Mesothelial cell of epicardium (in vitro differentiated cells): Measurements from ENCODE around the gene ASMT. TPM values are rescaled to one million over a fixed set of nuclear protein-coding genes. Genes with fewer than 3 reads are reported as not detected.

Source experiments
- DNase-seq, 2 experiments: peaks; one replicate each; pipeline ENCODE4 v3.0.0; 2021; ENCODE audit warnings: low spot score in 2 of 2; ENCODE audit not compliant: unreplicated experiment in 2 of 2
- H3K27ac Mint-ChIP-seq: 2 replicates; pipeline ENCODE4 v1.8.0; 2021; ENCODE audit warnings: mixed read lengths
- H3K27me3 Mint-ChIP-seq: 2 replicates; pipeline ENCODE4 v1.8.0; 2021; ENCODE audit warnings: low read depth, mixed read lengths
- H3K36me3 Mint-ChIP-seq: 2 replicates; pipeline ENCODE4 v1.8.0; 2021; ENCODE audit warnings: mixed read lengths
- H3K4me1 Mint-ChIP-seq: 2 replicates; pipeline ENCODE4 v1.8.0; 2021; ENCODE audit warnings: mixed read lengths
- H3K4me3 Mint-ChIP-seq: 2 replicates; pipeline ENCODE4 v1.8.0; 2021; ENCODE audit warnings: mild to moderate bottlenecking, moderate library complexity, mixed read lengths
- H3K9me3 Mint-ChIP-seq: 2 replicates; pipeline ENCODE4 v1.8.0; 2021; ENCODE audit warnings: mixed read lengths
- CTCF ChIP-seq: fragments of 200-600 bp; sonication (generic); IDR thresholded peaks from one replicate; pipeline ENCODE4 v1.5.0; 2021; ENCODE audit warnings: antibody characterized with exemption; ENCODE audit not compliant: unreplicated experiment
- total RNA-seq: library from RNA; stranded (reverse); gene quantifications from 3 replicates; pipeline ENCODE4 v1.2.1, GENCODE V29; 2021

Gene ASMT
- total RNA-seq, 1 donor from 2014 or later, result 0.45 TPM

GRCh38 chrX:1581132-1581531 is 33.7 kb upstream of the ASMT start:
- Mint-ChIP-seq H3K27me3 (no peaks in the 10 kb centered on the region), H3K4me1 (no peaks in the 10 kb centered on the region), H3K9me3 (no peaks in the 10 kb centered on the region), H3K36me3 (no peaks in the 10 kb centered on the region), H3K27ac (no peak overlapping the region), H3K4me3 (no peak overlapping the region)
- TF ChIP-seq CTCF, result peak; percentile 81
- no peak for DNase-seq

DNA sequence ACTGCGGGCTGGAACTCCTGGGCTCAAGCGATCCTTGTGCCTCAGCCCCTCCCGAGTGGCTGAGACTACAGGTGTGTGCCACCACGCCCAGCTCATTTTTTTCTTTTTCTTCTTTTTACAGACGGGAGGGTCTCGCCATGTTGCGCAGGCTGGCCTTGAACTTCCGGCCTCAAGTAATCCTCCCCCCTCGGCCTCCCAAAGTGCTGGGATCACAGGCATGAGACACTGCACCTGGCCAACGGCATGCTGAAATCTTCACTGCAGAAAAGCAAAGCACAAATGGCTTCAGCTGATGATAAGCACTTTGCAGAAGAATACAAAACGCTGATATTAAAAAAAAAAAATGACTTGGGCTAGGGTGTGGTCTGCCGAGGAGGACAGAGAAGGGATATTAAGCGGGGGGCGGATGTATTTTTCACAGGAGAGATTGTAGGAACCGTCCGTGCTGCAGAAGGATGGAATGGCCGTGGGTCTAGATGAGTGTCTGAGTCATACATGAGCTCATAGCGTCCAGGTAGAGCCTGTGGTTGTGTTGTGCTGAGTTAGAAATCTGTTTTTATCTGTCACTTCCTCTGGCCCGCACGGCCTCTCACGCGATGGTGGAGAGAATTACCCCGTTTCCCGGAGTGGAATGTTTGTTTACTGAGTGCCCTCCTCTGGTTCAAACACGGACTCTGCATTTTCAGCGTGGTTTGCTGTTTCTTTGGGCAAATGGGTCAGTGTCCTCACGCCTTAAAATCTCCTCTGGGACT is 32.0 kb upstream of the ASMT start:
- no peak overlapping the region for H3K4me3 Mint-ChIP-seq
- no peak for DNase-seq
- H3K27ac Mint-ChIP-seq, result no peak overlapping the region
- no peaks in the 10 kb centered on the region for H3K4me1 Mint-ChIP-seq
- H3K27me3 Mint-ChIP-seq, result no peaks in the 10 kb centered on the region
- no peaks in the 10 kb centered on the region for H3K36me3 Mint-ChIP-seq
- no peak for TF ChIP-seq CTCF
- H3K9me3 Mint-ChIP-seq, result no peaks in the 10 kb centered on the region

- no peak overlapping the region for H3K27ac Mint-ChIP-seq
- no peak for TF ChIP-seq CTCF
- no peak for DNase-seq
Measured at GRCh38 chrX:1584237-1585011, 30.4 kb upstream of the ASMT start.

GRCh38 chrX:1587161-1587560 is 27.7 kb upstream of the ASMT start:
- Mint-ChIP-seq H3K27ac (no peak overlapping the region), H3K9me3 (no peaks in the 10 kb centered on the region), H3K27me3 (no peaks in the 10 kb centered on the region), H3K36me3 (no peaks in the 10 kb centered on the region), H3K4me1 (no peaks in the 10 kb centered on the region), H3K4me3 (no peak overlapping the region)
- TF ChIP-seq CTCF, result no peak
- no peak for DNase-seq

More at GRCh38 chrX:1584237-1585011, 30.4 kb upstream of the ASMT start:
- no peaks in the 10 kb centered on the region for H3K9me3 Mint-ChIP-seq
- H3K36me3 Mint-ChIP-seq, result no peaks in the 10 kb centered on the region
- no peaks in the 10 kb centered on the region for H3K4me1 Mint-ChIP-seq
- no peak overlapping the region for H3K4me3 Mint-ChIP-seq
- no peaks in the 10 kb centered on the region for H3K27me3 Mint-ChIP-seq

DNA sequence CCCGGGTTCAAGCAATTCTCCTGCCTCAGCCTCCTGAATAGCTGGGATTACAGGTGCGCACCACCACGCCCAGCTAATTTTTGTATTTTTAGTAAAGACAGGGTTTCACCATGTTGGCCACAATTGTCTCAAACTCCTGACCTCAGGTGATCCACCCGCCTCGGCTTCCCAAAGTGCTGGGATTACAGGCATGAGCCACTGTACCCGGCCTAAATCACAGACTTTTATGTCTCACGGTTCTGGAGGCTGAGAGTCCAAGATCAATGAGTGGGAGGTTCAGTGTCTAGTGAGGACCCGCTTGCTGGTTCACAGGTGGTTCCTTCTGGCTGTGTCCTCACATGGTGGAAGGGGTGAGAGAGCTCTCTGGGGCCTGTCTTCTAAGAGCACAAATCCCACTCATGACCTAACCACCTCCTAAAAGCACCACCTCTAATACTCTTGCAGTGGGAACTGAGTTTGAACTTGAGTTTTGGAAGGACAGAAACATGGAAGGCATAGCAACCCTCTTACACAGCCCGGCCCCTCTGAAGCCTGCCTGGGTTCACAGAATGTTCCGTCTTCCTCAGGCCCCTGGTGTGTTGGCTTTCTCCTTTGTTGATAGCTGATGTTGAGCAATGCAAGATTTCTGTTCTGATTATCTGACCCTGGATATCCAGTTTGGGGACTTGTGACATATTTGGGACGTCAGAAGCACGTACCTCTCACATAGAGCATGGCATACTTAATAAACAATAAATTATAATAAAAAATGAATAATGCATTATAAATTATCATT is 25.3 kb upstream of the ASMT start:
- Mint-ChIP-seq H3K9me3 (no peaks in the 10 kb centered on the region), H3K4me3 (no peak overlapping the region), H3K27ac (peak overlapping the region; percentile 52), H3K27me3 (no peaks in the 10 kb centered on the region), H3K4me1 (peaks cover 9% of the 10 kb centered on the region), H3K36me3 (peaks cover 1% of the 10 kb centered on the region)
- DNase-seq, result no peak
- no peak for TF ChIP-seq CTCF
